H1 (cell line): Measurements from ENCODE around the gene TCIRG1. TPM values are rescaled to one million over a fixed set of nuclear protein-coding genes. Genes with fewer than 3 reads are reported as not detected.

Experiments
- CHD2 ChIP-seq: IDR thresholded peaks from 2 replicates; pipeline ENCODE4 v1.6.1; 2012; ENCODE audit warnings: low read length, improper control_type of control experiment
- EZH2 ChIP-seq: fragments of 200-600 bp; sonication (generic); IDR thresholded peaks from 2 replicates; pipeline ENCODE4 v1.7.1; 2012; ENCODE audit warnings: low read depth, mild to moderate bottlenecking, moderate library complexity, low read length, inconsistent platforms; ENCODE audit not compliant: severe bottlenecking
- KDM1A ChIP-seq: fragments of 200-600, 300-600 bp; sonication (generic); IDR thresholded peaks from 2 replicates; pipeline ENCODE4 v1.7.1; 2016; ENCODE audit warnings: mild to moderate bottlenecking, low read length, borderline replicate concordance
- KDM4A ChIP-seq: IDR thresholded peaks from one replicate; pipeline ENCODE4 v1.7.1; 2012; ENCODE audit warnings: low read depth, mild to moderate bottlenecking, moderate library complexity, low read length, inconsistent platforms; ENCODE audit not compliant: severe bottlenecking
- POLR2AphosphoS5 ChIP-seq: IDR thresholded peaks from 2 replicates; pipeline ENCODE4 v1.6.1; 2011; ENCODE audit warnings: low read depth, low read length
- RBBP5 ChIP-seq: IDR thresholded peaks from 2 replicates; pipeline ENCODE4 v1.7.1; 2012; ENCODE audit warnings: low read depth, mild to moderate bottlenecking, inconsistent platforms, low read length, moderate library complexity, borderline replicate concordance
- RNF2 ChIP-seq: fragments of 200-900, 300-1000 bp; sonication (generic); IDR thresholded peaks from 2 replicates; pipeline ENCODE4 v1.7.1; 2016; ENCODE audit warnings: borderline replicate concordance, low read depth, mild to moderate bottlenecking, antibody characterized with exemption, low read length; ENCODE audit not compliant: poor library complexity, severe bottlenecking; ENCODE audit errors: missing control alignments
- polyA plus RNA-seq, 7 experiments: library from polyadenylated mRNA; depleted of rRNA in 3 of 7; stranded (reverse) in 5 of 7; unstranded in 2 of 7; fragments of >200 nt in 5 of 7; fragments of 200-250 nt in 2 of 7; gene quantifications; 1 replicate in 5 of 7; 2 replicates in 1 of 7; 4 replicates in 1 of 7; pipeline versions ENCODE4 v1.2.1 to v1.2.3, GENCODE V29; 2011 to 2013; ENCODE audit warnings: missing spikeins in 2 of 7, mixed read lengths in 2 of 7
- total RNA-seq: library from RNA; stranded (reverse); fragmentation: NEBNext Ultra II Directional; extraction: Animal tissue kit (Norgen Biotek cat#: 25700); gene quantifications from 2 replicates; pipeline ENCODE4 v1.2.1, GENCODE V29; 2021

The TCIRG1 gene
- total and polyA plus RNA-seq, 2 of the 8 experiments (the other 6 are each of a cell fraction or from before 2014, with no cell fraction given): 25.3 to 39.6 TPM

DNA sequence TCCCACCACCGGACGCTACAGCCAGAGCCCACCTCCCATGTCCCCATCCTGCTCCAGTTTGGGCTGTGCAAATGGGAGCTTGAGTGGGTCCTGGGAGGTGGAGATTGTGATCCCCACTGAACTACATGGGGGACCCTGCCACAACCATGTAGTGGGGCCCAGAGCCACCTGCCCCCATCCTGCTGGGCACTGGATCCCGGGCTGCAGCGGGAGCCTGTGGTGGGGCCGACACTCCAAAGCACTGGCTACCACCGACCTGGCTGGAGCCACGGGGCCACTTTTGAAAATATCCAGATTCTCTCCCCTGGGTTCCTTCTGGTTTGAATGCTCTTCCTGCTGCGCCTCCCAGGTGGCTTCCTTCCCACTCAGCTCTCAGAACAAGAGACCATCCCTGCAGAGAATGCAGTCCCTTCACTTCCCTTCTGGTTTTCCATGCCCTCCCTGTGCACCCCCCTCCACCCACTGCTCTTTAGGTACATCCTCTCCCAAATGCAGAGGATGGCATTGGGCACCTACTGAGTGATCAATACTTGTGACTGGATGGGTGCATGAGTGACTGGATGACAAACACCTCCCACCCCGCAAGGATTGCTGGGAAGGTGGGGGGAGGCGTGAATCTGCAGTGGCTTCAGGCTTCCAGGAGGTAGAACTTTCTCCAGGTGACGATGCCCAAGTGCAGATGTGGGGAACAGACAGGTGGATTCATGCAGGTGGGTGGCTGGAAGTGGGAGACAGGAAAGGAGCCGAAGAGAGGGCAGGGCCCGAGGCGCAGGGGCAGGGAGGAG is 34.1 kb upstream of the TCIRG1 start (continued):
- TF ChIP-seq EZH2 (no peak), KDM4A (no peak), RBBP5 (no peak), POLR2AphosphoS5 (no peak), KDM1A (no peak), CHD2 (no peak), RNF2 (no peak)
